GM18502 (cell line): Measurements from ENCODE around the gene PRKCI.
"Not testable (repeated sequence)": the region's sequence is repeated elsewhere in the genome, so short reads cannot be mapped to it uniquely, and the experiment has no call there.

ENCODE experiments used
- ATAC-seq: cut with Tn5 transposase; IDR thresholded peaks from one replicate; pipeline ENCODE4 v1.9.1; 2021; ENCODE audit warnings: mild to moderate bottlenecking; ENCODE audit not compliant: unreplicated experiment, poor library complexity

The PRKCI gene

DNA sequence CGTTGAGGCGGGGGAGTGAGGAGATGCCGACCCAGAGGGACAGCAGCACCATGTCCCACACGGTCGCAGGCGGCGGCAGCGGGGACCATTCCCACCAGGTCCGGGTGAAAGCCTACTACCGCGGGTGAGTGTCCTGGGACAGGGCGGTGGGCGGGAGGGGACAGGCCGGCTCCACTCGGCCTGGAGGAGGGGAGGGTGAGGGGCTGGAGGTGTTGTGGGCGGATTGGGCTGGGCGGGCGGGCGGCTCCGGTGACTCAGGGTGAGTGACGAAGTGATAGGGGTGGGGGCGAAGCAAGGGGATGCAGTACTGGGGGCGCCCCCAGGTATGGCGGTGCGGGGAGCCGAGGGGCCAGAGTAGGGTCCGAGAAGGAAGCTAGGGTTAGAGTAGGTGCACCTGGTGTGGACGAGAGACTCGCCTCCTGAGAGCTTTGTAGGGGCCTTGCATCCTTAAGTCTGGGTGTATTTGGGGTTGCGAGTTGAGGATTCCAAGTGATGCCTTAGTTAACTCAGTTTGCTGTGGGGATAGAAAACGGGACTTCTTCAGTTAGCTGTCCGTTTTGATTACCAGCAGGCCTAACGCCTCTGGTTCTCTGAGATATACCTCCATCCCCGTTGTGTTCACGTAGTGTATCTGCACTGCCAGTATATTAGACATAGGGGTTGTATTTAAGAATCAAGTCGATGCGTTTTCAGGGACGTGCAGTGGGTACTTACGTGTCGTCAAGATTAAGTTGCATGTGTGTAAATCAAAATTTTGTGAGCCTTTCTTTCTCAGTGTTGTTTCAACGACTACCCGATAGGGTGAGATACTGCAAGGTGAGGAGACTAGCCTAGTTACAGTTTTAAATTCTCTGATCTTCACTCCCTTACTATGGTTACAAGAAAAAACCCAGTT, 670 bp downstream of the PRKCI start:
- peak; percentile 36 for ATAC-seq

- ATAC-seq = no peak
These were observed 2.9 kb downstream of the PRKCI start for GRCh38 chr3:170225166-170225565.

DNA sequence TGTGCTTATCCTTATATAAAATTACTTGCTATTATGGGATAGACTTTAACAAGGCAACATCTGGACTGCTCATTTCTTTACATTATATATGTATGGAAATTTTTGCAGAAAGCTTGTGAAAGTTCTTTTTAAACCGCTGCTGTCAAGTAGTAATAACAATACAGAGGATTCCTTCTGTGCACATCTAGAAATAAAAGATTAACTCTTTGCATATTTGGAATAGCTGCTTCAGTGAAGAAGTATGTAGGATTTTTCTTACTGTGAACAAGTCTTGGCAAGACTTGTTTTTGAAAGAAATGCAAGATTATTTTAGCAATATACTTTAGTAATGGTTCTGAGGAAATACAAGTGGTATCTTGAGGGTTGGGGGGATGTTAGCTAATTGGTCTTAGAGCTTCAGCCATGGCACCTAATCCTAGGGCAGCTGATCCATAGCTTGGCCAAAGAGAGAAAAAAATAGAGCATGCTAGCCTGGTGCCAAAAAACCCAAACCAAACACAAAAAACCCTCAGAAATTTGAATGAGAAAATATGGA, 4.3 kb downstream of the PRKCI start:
- ATAC-seq = no peak

- ATAC-seq = no peak
These were observed 6.0 kb downstream of the PRKCI start for GRCh38 chr3:170228093-170228766.

DNA sequence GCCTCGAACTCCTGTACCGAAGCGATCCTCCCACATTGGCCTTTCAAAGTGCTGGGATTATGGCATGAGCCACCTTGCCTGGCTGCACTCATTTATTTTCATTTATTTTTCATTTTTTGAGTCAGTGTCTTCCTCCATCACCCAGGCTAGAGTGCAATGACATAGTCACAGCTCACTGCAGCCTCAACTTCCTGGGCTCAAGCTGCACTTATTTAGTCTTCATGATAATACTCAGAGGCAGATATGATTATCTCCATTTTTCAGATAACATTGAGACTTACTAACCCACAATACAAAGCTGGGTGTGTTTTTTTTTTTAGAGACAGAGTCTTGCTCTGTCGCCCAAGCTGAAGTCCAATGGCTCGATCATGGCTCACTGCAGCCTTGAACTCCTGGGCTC, 10.0 kb downstream of the PRKCI start:
- ATAC-seq = no peak

DNA sequence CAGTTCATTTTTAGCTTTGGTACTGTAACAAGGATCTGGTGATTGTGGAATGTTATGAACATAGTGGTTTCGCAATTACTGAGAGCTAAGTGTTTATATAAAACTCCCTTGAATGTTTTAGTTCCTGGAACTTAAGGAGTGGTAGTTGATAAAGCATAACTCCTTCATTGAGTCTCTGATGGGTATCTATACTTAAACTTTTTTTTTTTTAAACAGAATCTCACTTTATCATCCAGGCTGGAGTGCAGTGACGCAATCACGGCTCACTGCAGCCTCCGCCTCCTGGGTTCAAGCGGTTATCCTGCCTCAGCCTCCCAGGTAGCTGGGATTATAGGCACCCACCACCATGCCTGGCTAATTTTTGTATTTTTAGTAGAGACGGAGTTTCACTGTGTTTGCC, 11.3 kb downstream of the PRKCI start:
- ATAC-seq = no peak

DNA sequence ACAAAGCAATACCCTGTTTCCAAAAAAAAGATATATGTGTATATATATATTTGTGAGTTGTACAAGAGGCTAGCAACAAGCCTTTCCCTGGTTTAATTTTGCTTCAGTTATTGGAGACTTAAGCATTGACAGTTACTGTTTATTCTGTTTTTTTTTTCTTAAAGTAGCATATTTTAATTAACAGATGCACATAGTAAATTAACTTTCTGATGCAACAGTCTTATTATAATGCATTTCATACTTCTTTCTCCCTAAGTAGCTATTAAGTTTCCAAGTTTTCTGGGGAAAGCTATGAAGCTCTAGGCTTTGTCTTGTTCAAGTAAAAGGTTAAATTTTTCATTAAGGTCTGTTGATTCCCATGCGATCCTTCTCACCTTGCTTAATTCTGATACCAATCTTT, 17.9 kb downstream of the PRKCI start:
- no peak for ATAC-seq

- no peak for ATAC-seq
These were observed 18.4 kb downstream of the PRKCI start for GRCh38 chr3:170240671-170241070.

GRCh38 chr3:170244576-170244975, 22.4 kb downstream of the PRKCI start:
- no peak for ATAC-seq

DNA sequence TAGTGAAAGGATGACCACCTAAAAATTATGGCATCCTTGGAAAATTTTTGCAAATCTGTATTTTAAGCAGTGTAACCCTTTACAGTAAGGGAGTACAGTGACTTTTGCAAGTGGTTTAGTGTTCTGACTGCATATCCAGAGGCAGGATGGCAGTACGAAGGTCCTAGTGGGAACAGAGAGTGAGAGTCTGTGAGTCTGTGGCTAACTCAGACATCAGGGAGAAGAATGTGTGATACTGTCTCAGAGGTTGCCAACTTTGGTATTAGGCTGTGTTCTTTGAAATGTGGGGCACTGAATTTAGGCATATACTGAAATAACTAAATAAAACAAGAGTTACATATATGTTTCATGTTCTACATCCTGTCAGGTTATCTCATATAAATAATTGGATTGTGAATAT, 25.7 kb downstream of the PRKCI start:
- peak; percentile 47 for ATAC-seq

DNA sequence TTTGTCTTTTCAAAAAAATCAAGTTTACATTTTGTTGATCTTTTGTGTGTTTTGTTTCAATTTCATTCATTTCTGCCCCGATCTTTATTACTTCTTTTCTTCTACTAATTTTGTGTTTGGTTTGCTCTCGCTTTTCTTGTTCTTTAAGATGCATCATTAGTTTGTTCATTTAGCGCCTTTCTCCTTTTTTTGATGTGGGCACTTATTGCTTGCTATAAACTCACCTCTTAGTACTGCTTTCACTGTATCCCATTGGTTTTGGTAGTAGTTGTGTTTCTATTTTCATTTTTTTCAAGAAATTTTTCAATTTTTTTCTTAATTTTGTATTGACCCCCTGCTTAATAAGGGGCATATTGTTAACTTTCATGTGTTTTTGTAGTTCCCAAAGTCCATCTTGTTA, 34.4 kb downstream of the PRKCI start:
- no peak for ATAC-seq

DNA sequence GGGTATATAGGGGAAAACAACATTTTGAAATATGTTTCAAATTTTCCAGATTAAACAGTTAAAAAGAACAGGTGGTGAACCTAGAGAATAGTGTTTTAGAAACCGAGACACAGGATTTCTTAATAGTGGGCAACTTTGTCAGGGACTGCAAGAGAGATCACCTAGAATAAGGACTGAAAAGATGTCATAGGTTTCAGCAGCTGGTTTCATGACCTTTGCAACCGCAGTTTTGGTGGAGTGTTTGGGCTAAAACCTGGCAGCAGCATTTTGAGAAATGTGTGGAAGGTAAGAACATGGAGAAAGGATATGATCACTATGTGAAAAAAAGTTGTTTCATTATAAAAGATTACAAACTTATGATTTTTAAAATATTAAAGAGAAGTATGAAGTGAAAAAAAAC, 34.9 kb downstream of the PRKCI start:
- peak; percentile 69 for ATAC-seq

- ATAC-seq = peak; percentile 26
These were observed 35.9 kb downstream of the PRKCI start for GRCh38 chr3:170258105-170258487.

GRCh38 chr3:170259907-170260306, 37.7 kb downstream of the PRKCI start:
- no peak for ATAC-seq

GRCh38 chr3:170267793-170268192, 45.6 kb downstream of the PRKCI start:
- ATAC-seq = no peak

GRCh38 chr3:170269673-170270254, 47.5 kb downstream of the PRKCI start:
- ATAC-seq = not testable (repeated sequence)

DNA sequence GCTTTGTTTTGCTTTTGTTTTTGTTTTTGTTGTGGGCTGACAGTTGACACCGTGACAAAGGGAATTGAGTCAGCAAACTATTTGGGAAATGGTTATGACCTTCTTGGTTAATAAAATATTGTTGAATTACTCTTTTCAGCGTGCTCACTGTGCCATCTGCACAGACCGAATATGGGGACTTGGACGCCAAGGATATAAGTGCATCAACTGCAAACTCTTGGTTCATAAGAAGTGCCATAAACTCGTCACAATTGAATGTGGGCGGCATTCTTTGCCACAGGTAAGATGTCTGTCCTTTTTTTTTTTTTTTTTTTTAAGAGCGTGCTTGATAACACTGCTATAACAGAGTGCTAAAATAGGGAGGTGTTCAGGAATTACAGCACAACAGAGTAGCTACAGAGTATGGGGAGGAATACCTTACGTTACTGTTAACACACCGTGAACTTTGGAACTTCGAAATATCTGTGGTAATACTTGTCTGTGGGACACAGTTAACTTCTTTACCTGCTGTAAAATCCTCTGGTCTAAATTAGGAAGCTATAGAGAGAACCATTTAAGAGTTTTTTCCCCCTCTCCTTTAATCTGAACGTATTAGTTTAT, 48.2 kb downstream of the PRKCI start:
- no peak for ATAC-seq

DNA sequence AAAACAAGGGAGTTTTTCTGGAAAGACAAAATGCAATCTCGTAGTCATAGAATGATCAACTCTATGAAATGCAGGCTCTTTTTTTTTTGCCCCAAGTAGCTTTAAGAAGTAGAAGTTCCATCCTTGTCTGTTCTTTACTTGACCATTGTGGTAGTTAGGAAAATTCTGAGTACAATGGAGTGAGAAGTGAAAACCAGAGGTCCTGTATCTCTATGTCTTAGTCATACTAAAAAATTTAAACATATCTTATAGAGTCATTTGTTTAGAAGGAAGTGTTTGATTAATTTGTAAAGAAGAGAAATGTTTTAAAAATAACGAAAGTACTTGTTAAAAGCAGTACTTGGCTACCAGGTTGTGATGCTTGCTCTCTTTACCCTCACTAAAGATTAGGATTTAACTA, 52.4 kb downstream of the PRKCI start:
- no peak for ATAC-seq

DNA sequence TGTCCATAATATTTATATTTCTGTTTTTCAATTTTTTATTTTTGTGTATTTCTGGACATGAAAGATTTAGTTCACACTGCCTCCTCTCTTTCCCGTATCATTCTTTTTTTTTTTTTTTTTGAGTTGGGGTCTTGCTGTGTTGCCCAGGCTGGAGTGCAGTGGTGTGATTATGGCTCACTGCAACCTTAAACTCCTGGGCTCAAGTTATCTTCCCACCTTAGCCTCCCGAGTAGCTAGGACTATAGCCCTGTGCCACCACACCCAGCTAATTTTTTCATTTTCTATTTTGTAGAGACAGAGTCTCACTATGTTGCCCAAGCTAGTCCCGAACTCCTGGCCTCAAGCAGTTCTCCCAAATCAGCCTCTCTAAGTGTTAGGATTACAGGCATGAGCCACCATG, 53.6 kb downstream of the PRKCI start:
- no peak for ATAC-seq

GRCh38 chr3:170277311-170277710, 55.1 kb downstream of the PRKCI start:
- ATAC-seq = not testable (repeated sequence)
